ENCODE data around the gene TNFSF9.
A peak's percentile ranks its signal among the peaks of the same experiment; 100 is the strongest.

TNFSF9 gene, protein sequence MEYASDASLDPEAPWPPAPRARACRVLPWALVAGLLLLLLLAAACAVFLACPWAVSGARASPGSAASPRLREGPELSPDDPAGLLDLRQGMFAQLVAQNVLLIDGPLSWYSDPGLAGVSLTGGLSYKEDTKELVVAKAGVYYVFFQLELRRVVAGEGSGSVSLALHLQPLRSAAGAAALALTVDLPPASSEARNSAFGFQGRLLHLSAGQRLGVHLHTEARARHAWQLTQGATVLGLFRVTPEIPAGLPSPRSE

GRCh38 chr19:6530386-6531162 is at the start of gene TNFSF9:
TNFSF9 (plus strand) TSS chr19:6531026; CDS start chr19:6531037, 11 bp downstream.
- peak; percentile 79 for DNase-seq

- peak; percentile 56 for DNase-seq
Measured at GRCh38 chr19:6481541-6482342, 49.1 kb upstream of the TNFSF9 start, which contains the start of gene DENND1C. DENND1C (minus strand) TSS chr19:6481787; CDS start chr19:6481695, 92 bp downstream.

DNA sequence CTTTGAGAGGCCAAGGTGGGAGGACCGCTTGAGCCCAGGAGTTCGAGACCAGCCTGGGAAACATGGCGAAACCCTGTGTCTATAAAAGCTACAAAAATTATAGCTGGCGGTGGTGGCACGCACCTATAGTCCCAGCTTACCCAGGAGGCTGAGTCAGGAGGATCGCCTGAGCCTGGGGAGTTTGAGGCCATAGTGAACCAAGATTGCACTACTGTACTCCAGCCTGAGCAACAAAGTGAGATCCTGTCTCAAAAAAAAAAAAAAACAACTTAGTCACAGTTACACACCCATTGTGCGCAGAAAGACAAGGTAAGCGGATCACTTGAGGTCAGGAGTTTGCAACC is 48.5 kb upstream of the TNFSF9 start:
- DNase-seq, result no peak

DNA sequence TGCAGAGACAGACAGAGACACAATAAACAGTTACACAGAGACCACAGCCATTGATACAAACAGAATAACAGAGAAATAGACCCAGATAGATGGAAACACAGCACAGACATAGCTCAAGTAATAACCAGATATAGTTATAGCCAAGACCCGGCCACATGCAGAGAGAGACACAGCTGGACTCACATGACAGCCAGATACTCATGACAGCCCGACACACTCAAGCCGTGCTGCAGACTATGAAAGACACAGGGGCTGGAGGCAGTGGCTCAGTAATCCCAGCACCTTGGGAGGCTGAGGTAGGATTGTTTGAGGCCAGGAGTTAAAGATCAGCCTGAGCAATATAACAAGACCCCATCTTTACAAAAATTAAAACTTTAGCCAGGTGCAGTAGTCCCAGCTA is 47.6 kb upstream of the TNFSF9 start:
- no peak for DNase-seq

DNA sequence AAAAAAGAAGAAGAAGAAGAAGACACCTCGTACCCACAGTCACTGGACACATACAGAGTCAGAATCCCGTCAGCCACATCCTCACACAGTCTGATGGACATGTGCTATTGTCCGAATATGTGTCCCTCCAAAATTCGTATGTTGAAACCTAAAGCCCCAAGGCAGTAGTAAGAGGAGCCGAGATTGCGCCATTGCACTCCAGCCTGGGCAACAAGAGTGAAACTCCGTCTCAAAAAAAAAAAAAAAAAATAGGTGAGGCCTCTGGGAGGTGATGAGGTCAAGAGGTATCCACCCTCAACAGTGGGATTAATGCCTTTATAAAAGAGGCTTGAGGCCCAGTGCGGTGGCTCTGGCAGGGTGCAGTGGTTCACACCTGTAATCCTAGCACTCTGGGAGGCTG is 46.6 kb upstream of the TNFSF9 start:
- DNase-seq, result no peak

DNA sequence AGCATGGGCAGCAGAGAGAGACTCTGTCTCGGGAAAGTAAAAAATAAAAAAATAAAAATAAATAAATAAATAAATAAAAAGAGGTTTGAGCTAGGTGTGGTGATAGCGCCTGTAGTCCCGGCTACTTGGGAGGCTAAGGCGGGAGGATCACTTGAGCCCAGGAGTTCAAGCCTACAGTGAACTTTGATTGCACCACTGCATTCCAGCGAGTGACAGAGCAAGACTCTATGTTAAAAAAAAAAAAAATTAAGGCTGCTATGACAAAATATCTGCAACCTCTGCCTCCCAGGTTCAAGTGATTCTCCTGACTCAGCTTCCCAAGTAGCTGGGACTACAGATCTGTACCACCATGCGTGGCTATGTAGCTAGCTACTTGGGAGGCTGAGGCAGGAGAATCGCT is 46.0 kb upstream of the TNFSF9 start:
- DNase-seq, result no peak

GRCh38 chr19:6489278-6490061 is 41.4 kb upstream of the TNFSF9 start:
- DNase-seq, result no peak

GRCh38 chr19:6490134-6490533 is 40.7 kb upstream of the TNFSF9 start:
- DNase-seq, result no peak

GRCh38 chr19:6491802-6492592 is 38.8 kb upstream of the TNFSF9 start:
- no peak for DNase-seq

DNA sequence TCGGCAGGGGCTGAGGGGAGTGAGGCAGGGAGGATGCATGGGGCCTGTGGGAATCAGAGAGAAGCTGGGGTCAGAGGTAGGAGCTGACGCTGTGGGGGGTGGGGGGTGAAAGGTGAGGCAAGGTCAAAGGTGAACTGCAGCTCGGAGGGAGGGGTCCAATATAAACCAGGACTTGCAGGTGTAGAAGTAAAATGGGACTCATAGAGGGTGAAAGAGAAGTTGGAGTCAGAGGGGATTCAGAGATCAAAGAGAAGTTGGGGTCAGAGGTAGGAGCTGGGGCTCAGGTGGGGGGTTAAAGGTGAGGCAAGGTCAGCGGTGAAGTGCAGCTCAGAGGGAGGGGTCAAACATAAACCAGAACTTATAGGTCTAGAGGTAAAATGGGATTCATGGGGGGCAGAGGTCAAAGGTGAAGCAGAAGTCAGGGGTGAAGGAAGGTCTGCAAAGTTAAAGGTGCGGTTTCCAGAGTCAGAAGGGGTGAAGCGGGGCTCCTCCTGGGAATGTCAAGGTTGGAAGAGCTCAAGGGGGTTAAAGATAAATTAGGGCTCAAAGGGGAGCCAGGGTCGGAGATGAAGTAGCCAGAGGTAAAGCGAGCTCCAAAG is 36.3 kb upstream of the TNFSF9 start:
- no peak for DNase-seq

DNA sequence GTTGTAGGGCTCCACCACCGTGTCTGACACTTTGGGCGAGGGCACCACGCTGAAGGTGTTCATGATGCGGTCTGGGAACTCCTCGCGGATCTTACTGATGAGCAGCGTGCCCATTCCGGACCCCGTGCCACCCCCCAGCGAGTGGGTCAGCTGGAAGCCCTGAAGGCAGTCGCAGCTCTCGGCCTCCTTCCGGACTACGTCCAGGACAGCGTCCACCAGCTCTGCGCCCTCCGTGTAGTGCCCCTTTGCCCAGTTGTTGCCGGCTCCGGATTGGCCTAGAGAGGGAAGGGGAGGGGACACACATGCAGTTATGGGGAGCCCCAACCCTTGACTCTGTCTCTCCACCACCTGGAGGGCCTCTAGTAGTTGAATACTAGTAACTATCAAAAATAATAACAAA is 34.9 kb upstream of the TNFSF9 start:
- no peak for DNase-seq

- DNase-seq, result no peak
Measured at GRCh38 chr19:6498294-6499036, 32.4 kb upstream of the TNFSF9 start.

GRCh38 chr19:6499052-6499790 is 31.6 kb upstream of the TNFSF9 start:
- no peak for DNase-seq

DNA sequence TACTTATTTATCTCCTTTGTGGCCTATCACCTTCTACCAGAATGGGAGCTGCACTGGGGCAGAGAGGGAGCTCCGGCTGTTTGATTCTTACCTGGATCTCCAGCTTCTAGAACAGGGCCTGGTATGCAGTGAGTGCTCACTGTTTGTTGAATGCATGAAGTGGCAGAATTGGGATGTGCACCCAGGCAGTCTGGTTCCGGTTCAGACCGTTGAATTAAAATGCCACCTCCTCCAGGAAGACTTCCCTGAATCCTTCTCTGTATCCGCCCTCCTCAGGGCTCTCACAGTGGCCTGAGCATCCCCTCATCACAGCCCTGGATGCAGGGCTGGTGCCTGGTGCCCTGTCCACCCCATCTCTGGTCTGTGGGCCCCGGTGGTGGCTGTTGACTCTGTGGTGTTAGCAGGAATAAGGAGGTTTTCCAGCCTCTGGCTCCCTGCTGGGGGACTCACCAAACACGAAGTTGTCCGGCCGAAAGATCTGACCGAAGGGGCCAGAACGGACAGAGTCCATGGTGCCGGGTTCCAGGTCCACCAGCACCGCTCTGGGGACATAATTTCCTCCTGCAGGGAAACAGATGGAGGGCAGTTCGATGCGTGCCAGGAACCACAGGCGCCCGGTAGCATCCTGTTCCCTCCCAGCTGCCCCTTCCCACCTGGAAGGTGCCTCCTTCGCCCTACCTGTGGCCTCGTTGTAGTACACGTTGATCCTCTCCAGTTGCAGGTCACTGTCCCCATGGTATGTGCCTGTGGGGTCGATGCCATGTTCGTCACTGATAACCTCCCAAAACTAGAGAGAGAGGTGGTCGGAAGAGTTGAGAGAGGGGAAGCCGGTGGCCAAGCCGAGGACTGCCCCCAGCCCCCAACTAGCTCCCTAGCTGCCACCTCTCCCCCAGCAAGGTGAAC is 29.7 kb upstream of the TNFSF9 start:
- no peak for DNase-seq

DNA sequence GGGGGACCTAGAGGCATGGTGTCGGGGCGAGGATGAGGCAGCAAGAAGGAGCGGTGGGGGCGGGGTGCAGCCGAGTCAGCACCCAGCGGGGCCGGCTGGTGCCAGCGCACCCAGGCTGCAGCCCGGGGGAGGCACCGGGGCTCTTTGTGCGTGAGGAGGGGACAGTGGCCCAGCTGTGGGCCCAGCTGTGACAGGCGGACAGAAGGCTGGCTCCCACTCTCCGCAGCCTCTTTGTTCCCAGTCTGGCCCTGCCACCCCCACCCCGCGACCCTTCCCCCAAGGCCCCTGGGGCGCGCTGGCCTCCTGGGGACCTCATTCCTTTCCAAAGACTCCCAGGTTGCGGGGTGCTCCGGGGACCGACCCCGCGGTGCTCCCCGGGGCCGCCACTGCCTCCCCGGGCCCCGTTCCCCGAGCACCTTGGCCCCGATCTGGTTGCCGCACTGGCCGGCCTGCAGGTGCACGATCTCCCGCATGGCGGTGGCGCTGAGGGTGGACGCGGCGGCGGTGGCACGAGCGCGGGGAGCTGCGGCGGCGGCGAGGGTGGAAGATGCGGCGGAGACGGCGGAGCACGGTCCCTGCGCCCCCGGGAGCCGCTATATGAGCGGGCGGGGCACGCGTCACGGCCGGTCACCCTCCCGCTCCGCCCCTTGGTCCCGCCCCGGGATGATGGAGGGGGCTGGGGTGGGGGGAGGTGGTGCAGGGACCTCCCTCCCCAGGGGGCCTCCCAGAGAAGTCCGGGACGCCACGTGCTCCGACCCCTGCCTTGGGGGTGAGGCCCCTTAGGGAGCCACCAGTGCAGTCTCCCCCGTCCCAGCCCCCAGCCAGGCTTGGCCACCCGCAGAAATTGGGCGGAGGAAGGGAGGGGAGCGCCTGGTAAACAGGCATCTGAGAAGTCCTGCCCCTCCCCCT is 28.8 kb upstream of the TNFSF9 start, which contains the start of gene TUBB4A:
TUBB4A (minus strand) TSS at position 570 of the 909 bp plus-strand sequence; CDS start at position 473, 97 bp downstream.
- DNase-seq, result peak; percentile 22

DNA sequence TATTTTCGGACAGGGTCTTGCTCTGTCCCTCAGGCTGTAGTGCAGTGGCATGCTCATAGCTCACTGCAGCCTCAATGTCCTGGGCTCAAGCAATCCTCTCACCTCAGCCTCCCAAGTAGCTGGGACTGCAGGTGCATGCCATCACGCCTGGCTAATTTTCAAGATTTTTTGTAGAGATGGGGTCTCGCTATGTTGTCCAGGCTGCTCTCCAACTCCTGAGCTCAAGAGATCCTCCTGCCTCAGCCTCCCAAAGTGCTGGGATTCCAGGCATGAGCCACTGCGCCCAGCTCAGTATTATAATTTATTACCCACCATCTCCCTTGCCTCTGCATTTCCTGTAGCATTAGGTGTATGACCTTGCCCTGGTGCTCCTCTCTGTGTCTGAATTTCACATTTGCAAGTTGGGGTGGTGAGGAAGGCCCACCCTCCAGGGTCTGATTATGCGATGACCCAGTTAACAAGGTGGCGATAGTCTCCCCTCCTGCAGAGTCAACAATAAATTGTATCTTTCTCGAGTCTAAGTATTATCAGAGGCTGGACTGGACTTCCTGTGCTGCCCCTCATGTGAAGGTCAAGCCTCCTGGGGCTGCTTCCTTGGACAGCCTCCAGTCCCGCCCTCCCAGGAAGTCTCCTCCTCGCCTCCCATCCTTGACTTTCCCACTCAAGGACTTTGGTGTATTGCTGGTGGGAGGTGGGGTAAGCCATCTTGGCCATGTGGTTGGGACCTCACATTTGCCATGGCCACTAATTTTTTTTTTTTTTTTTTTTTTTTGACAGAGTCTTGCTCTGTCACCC is 27.2 kb upstream of the TNFSF9 start:
- DNase-seq, result no peak

Data from activated CD4-positive, alpha-beta T cell treated with anti-CD3 and anti-CD28 coated beads, Interleukin-2, amount 50 U/mL, for 1 hour (primary cell).